Endothelial cell of umbilical vein (primary cell): ENCODE results near the gene BMP2. TPM values are rescaled to one million over a fixed set of nuclear protein-coding genes. Genes with fewer than 3 reads are reported as not detected.

Source experiments
- BruUV-seq: library from RNA; stranded (reverse); fragments of 400-500 nt; replicated peaks from 2 replicates; lab custom pipeline; 2021; lab: Mats Ljungman, UMichigan
- CTCF ChIA-PET: fragments of 300-600, 350-600 bp; sonication (Branson Sonifier 250); formaldehyde crosslinking; loops from one replicate; lab custom pipeline; 2021; ENCODE audit warnings: antibody characterized with exemption, inconsistent platforms; lab: Charles Lee
- POLR2A ChIA-PET: fragments of 300-600, 350-600 bp; sonication (Branson Sonifier 250); formaldehyde crosslinking; loops from one replicate; lab custom pipeline; 2021; ENCODE audit warnings: antibody characterized with exemption, inconsistent platforms; lab: Charles Lee
- DNase-seq: peaks from one replicate; pipeline ENCODE4 v3.0.0-alpha.2; 2011; ENCODE audit warnings: low read depth, low spot score
- FAIRE-seq: peaks from 2 replicates; lab custom pipeline; 2011; peaks lifted over from hg19 to GRCh38; lab: Jason Lieb, UNC
- H2AFZ ChIP-seq: 2 replicates; pipeline ENCODE4 v1.6.0; 2012; ENCODE audit warnings: low read depth, low read length, control low read depth, inconsistent platforms
- H3K27ac ChIP-seq: 2 replicates; pipeline ENCODE4 v1.5.1; 2011; ENCODE audit warnings: low read depth, mild to moderate bottlenecking, control low read depth, low read length, moderate library complexity; ENCODE audit not compliant: insufficient read depth
- H3K27me3 ChIP-seq, 2 experiments: 2 replicates each; pipeline versions ENCODE4 v1.6.0 to v1.6.1; 2011; ENCODE audit warnings: low read length in 2 of 2, mixed read lengths in 1 of 2; ENCODE audit not compliant: control insufficient read depth in 2 of 2, insufficient read depth in 2 of 2
- H3K36me3 ChIP-seq, 2 experiments: 2 replicates in 1 of 2; 3 replicates in 1 of 2; pipeline ENCODE4 v1.5.1; 2011; ENCODE audit warnings: low read length in 2 of 2, mild to moderate bottlenecking in 1 of 2, moderate library complexity in 1 of 2; ENCODE audit not compliant: control insufficient read depth in 2 of 2, insufficient read depth in 2 of 2; ENCODE audit errors: extremely low read depth in 1 of 2
- H3K4me1 ChIP-seq: 3 replicates; pipeline ENCODE4 v1.5.1; 2011; ENCODE audit warnings: mild to moderate bottlenecking, low read length; ENCODE audit not compliant: control insufficient read depth, insufficient read depth; ENCODE audit errors: extremely low read depth
- H3K4me2 ChIP-seq: 2 replicates; pipeline ENCODE4 v1.6.1; 2011; ENCODE audit warnings: low read length, control low read depth, mixed read lengths; ENCODE audit not compliant: insufficient read depth
- H3K4me3 ChIP-seq, 3 experiments: fragments of 200-600 bp in 1 of 3; sonication (generic), shearing (Covaris generic) in 1 of 3; replicated peaks in 1 of 3; 2 replicates each; pipeline ENCODE4 v1.5.1; 2011 to 2016; ENCODE audit warnings: control low read depth in 3 of 3, low read length in 3 of 3, mild to moderate bottlenecking in 2 of 3, inconsistent platforms in 1 of 3, low read depth in 1 of 3, moderate library complexity in 1 of 3; ENCODE audit not compliant: insufficient read depth in 1 of 3
- H3K79me2 ChIP-seq: 2 replicates; pipeline ENCODE4 v1.6.0; 2012; ENCODE audit warnings: low read length, inconsistent platforms; ENCODE audit not compliant: control insufficient read depth, insufficient read depth
- H3K9ac ChIP-seq: replicated peaks from 2 replicates; pipeline ENCODE3; 2011; ENCODE audit warnings: low read length, control low read depth; ENCODE audit not compliant: insufficient read depth; ENCODE audit errors: extremely low read depth
- H3K9me1 ChIP-seq: replicated peaks from 3 replicates; pipeline ENCODE4 v1.6.0; 2011; ENCODE audit warnings: mild to moderate bottlenecking, low read length; ENCODE audit not compliant: control insufficient read depth, insufficient read depth; ENCODE audit errors: extremely low read depth
- H3K9me3 ChIP-seq: replicated peaks from 2 replicates; pipeline ENCODE4 v1.5.1; 2012; ENCODE audit warnings: low read length, inconsistent platforms; ENCODE audit not compliant: control insufficient read depth, insufficient read depth
- H4K20me1 ChIP-seq: replicated peaks from 2 replicates; pipeline ENCODE3; 2011; ENCODE audit warnings: mild to moderate bottlenecking, low read length; ENCODE audit not compliant: control insufficient read depth, insufficient read depth; ENCODE audit errors: extremely low read depth
- CTCF ChIP-seq, 2 donors: IDR thresholded peaks; 1 replicate in 1 of 2; 2 replicates in 1 of 2; pipeline ENCODE4 v1.5.1; 2011; ENCODE audit warnings: low read length in 2 of 2, mild to moderate bottlenecking in 2 of 2, moderate library complexity in 2 of 2, control low read depth in 1 of 2, inconsistent platforms in 1 of 2, low read depth in 1 of 2; ENCODE audit not compliant: insufficient read depth in 1 of 2; ENCODE audit errors: extremely low read depth in 1 of 2
- EZH2 ChIP-seq: IDR thresholded peaks from 2 replicates; pipeline ENCODE4 v1.6.1; 2012; ENCODE audit warnings: borderline replicate concordance, low read depth, mild to moderate bottlenecking, moderate library complexity, low read length, inconsistent platforms; ENCODE audit not compliant: severe bottlenecking
- FOS ChIP-seq: IDR thresholded peaks from 2 replicates; pipeline ENCODE4 v1.6.1; 2011; ENCODE audit warnings: mild to moderate bottlenecking, low read length, moderate library complexity, borderline replicate concordance; ENCODE audit not compliant: insufficient read depth
- GATA2 ChIP-seq: IDR thresholded peaks from 2 replicates; pipeline ENCODE4 v1.7.0; 2011; ENCODE audit warnings: low read depth, mild to moderate bottlenecking, moderate library complexity, mixed read lengths, low read length; ENCODE audit not compliant: insufficient read length, insufficient read depth
- JUN ChIP-seq: IDR thresholded peaks from 2 replicates; pipeline ENCODE4 v1.6.1; 2011; ENCODE audit warnings: borderline replicate concordance, low read depth; ENCODE audit not compliant: insufficient read length, insufficient read depth
- MAX ChIP-seq: IDR thresholded peaks from 2 replicates; pipeline ENCODE4 v1.6.1; 2011; ENCODE audit not compliant: insufficient read depth, insufficient read length
- MYC ChIP-seq: IDR thresholded peaks from one replicate; pipeline ENCODE4 v1.6.1; 2011; ENCODE audit warnings: mild to moderate bottlenecking, low read depth, low read length
- POLR2A ChIP-seq: IDR thresholded peaks from 2 replicates; pipeline ENCODE4 v1.6.1; 2012; ENCODE audit warnings: low read depth, mild to moderate bottlenecking, control low read depth, low read length
- POLR2AphosphoS5 ChIP-seq: IDR thresholded peaks from 2 replicates; pipeline ENCODE4 v1.6.1; 2012; ENCODE audit warnings: low read depth, mild to moderate bottlenecking, control low read depth, low read length, moderate library complexity; ENCODE audit not compliant: insufficient read depth
- dilution Hi-C: fragments of 300-500 bp; cut with MboI; formaldehyde crosslinking; loops from one replicate; pipeline ENCODE4 v1.15.0; 2019; ENCODE audit warnings: low sequenced_read_pairs; ENCODE audit not compliant: extremely low pct_ligation_motif_present
- intact Hi-C: fragments of 100-400 bp; cut with micrococcal nuclease; formaldehyde crosslinking; loops from one replicate; pipeline ENCODE4 v1.10.0; 2022
- polyA plus RNA-seq, 4 experiments: library from polyadenylated mRNA; depleted of rRNA in 3 of 4; stranded (reverse) in 3 of 4; unstranded in 1 of 4; fragments of >200 nt; gene quantifications; 2 replicates each; pipeline versions ENCODE4 v1.2.1 to v1.2.3, GENCODE V29; 2011 to 2012; ENCODE audit warnings: missing spikeins in 1 of 4
- total RNA-seq: library from RNA; stranded (reverse); gene quantifications from 2 replicates; pipeline ENCODE4 v1.2.3, GENCODE V29; 2021

The BMP2 gene
- total and polyA plus RNA-seq, 2 donors (not counting 3 experiments of a cell fraction or from before 2014, with no cell fraction given), result 7.1 to 15.7 TPM

GRCh38 chr20:6732851-6733250, 34.6 kb upstream of the BMP2 start:
- Histone ChIP-seq H3K4me2 (no peak overlapping the region), H3K79me2 (no peaks in the 10 kb centered on the region), H3K9me1 (no peaks in the 10 kb centered on the region), H4K20me1 (no peaks in the 10 kb centered on the region), H3K4me1 (no peaks in the 10 kb centered on the region), H3K27me3 (no peaks in the 10 kb centered on the region), H3K9me3 (no peaks in the 10 kb centered on the region), H3K36me3 (no peaks in the 10 kb centered on the region), H2AFZ (no peak overlapping the region), H3K4me3 (no peak overlapping the region), H3K27ac (no peak overlapping the region), H3K9ac (no peak overlapping the region)
- intact Hi-C loops (no loop called here), dilution Hi-C loops (no loop called here)
- no peak for FAIRE-seq
- CTCF ChIA-PET, result no interaction called here
- no peak for TF ChIP-seq FOS
- no peak for TF ChIP-seq POLR2A
- no peak for TF ChIP-seq POLR2AphosphoS5
- no peak for TF ChIP-seq GATA2
- no peak for TF ChIP-seq MYC
- no peak for TF ChIP-seq CTCF (IDR thresholded peaks at IDR 0.05; ENCODE audit: extremely low read depth in 1 of 2, insufficient read depth in 1 of 2, low read depth in 1 of 2, low read length in 2 of 2)
- TF ChIP-seq JUN, result no peak
- no peak for TF ChIP-seq EZH2
- no peak for TF ChIP-seq MAX
- no TSS peak for BruUV-seq
- POLR2A ChIA-PET, result no interaction called here
- no peak for DNase-seq
